Skeletal muscle satellite cell (primary cell): Measurements from ENCODE around the gene RPRD1B.
"Not testable (repeated sequence)": the region's sequence is repeated elsewhere in the genome, so short reads cannot be mapped to it uniquely, and the experiment has no call there.

Experiments
- H3K27me3 ChIP-seq: 2 replicates; pipeline ENCODE4 v1.7.0; 2013; ENCODE audit warnings: low read length; ENCODE audit not compliant: control insufficient read depth, insufficient read depth
- H3K36me3 ChIP-seq: 2 replicates; pipeline ENCODE4 v1.7.0; 2013; ENCODE audit warnings: mild to moderate bottlenecking, control low read depth, low read length; ENCODE audit not compliant: insufficient read depth
- H3K4me1 ChIP-seq: 2 replicates; pipeline ENCODE4 v1.7.0; 2013; ENCODE audit warnings: low read length; ENCODE audit not compliant: control insufficient read depth, insufficient read depth
- H3K4me2 ChIP-seq: 2 replicates; pipeline ENCODE4 v1.7.0; 2013; ENCODE audit warnings: mild to moderate bottlenecking, low read length
- H3K4me3 ChIP-seq: 2 replicates; pipeline ENCODE4 v1.7.0; 2013; ENCODE audit warnings: low read length
- H3K9ac ChIP-seq: 2 replicates; pipeline ENCODE4 v1.7.0; 2013; ENCODE audit warnings: mild to moderate bottlenecking, low read depth, low read length, moderate library complexity
- H3K9me3 ChIP-seq: replicated peaks from 2 replicates; pipeline ENCODE4 v1.7.0; 2013; ENCODE audit warnings: mild to moderate bottlenecking, control low read depth, low read length

Gene RPRD1B

DNA sequence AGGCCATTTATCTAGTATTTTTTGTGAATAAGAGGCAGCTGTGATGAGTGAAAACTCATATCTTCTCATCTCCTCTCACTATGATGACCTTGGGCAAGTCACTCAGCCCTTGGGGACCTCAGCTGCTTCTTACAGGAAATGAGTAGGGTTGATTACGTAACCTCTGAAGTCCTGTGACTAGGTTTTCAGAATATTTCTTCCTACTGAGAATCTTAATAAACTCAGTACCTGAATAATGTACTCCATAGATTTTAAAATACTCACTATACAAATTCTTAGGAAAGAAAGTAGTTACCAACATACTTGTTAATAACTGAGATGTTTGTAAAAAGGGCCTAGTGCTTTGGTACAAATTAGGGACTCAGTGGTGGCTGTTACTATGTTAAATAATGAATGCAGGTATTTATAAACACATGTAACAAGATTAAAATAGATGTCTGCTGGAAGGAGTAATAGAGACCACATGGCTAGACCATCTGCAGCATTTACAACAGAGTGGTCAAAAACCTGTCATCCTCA is 60.9 kb downstream of the RPRD1B start:
- peaks cover 15% of the 10 kb centered on the region for H3K36me3 ChIP-seq
- no peaks in the 10 kb centered on the region for H3K9me3 ChIP-seq
- peak overlapping the region; percentile 18 for H3K4me2 ChIP-seq
- H3K4me1 ChIP-seq: peaks cover 35% of the 10 kb centered on the region
- H3K4me3 ChIP-seq: no peak overlapping the region
- no peaks in the 10 kb centered on the region for H3K27me3 ChIP-seq
- peak overlapping the region; percentile 59 for H3K9ac ChIP-seq

DNA sequence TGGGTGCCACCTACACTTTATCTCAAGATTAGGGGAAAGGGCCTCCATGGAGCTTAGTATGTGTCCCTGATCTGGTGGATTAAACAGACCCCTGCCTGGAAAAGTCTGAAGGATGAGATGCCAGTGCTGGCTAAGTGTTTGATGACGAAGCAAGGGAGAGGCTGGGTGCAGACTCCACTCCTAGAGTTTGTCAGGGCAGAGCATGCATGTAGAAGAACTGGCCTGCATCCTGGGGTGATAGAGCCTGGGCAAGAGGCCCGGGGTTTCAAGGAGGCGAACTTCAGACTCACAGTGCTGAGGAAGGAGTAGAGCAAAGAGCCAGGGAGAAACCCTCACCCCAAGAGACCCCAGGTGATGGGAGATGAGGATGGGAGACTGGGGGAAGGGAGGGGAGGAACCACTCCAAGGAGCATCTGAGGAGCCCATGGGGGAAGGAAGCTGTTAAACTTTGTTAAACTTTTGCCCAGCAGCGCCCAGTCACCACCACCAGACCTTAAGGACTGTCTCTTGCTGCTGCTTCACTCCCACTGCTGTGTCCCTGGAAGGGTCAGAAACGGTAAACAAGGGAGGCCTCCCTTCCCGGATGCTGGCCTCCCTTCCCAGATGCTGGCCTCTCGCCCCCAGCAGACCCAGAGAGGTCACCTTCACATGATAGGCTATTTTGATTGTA is 61.6 kb downstream of the RPRD1B start:
- Histone ChIP-seq H3K27me3 (no peaks in the 10 kb centered on the region), H3K4me3 (no peak overlapping the region), H3K9me3 (no peaks in the 10 kb centered on the region), H3K4me1 (peaks cover 35% of the 10 kb centered on the region), H3K36me3 (peaks cover 8% of the 10 kb centered on the region), H3K4me2 (no peak overlapping the region), H3K9ac (peak overlapping the region; percentile 59)

- Histone ChIP-seq H3K4me3 (no peak overlapping the region), H3K27me3 (no peaks in the 10 kb centered on the region), H3K9me3 (no peaks in the 10 kb centered on the region), H3K9ac (no peak overlapping the region), H3K36me3 (no peaks in the 10 kb centered on the region), H3K4me2 (no peak overlapping the region), H3K4me1 (peaks cover 22% of the 10 kb centered on the region)
These were observed 65.4 kb downstream of the RPRD1B start for GRCh38 chr20:38098952-38099351.

GRCh38 chr20:38102206-38102605 is 68.7 kb downstream of the RPRD1B start:
- H3K9me3 ChIP-seq, H3K4me1 ChIP-seq, H3K36me3 ChIP-seq, H3K27me3 ChIP-seq, H3K4me2 ChIP-seq, H3K9ac ChIP-seq, H3K4me3 ChIP-seq: not testable (repeated sequence)

- Histone ChIP-seq H3K4me3 (no peak overlapping the region), H3K9ac (no peak overlapping the region), H3K4me1 (peaks cover 10% of the 10 kb centered on the region), H3K36me3 (no peaks in the 10 kb centered on the region), H3K4me2 (no peak overlapping the region), H3K9me3 (no peaks in the 10 kb centered on the region), H3K27me3 (no peaks in the 10 kb centered on the region)
These were observed 70.7 kb downstream of the RPRD1B start for GRCh38 chr20:38104285-38104684.

GRCh38 chr20:38106461-38106860 is 72.9 kb downstream of the RPRD1B start:
- no peaks in the 10 kb centered on the region for H3K36me3 ChIP-seq
- no peak overlapping the region for H3K4me3 ChIP-seq
- peaks cover 31% of the 10 kb centered on the region for H3K4me1 ChIP-seq
- H3K9ac ChIP-seq: no peak overlapping the region
- H3K27me3 ChIP-seq: no peaks in the 10 kb centered on the region
- no peak overlapping the region for H3K4me2 ChIP-seq
- H3K9me3 ChIP-seq: no peaks in the 10 kb centered on the region

GRCh38 chr20:38107386-38107785 is 73.8 kb downstream of the RPRD1B start:
- H3K27me3 ChIP-seq, H3K4me3 ChIP-seq, H3K9me3 ChIP-seq, H3K9ac ChIP-seq, H3K36me3 ChIP-seq, H3K4me2 ChIP-seq: not testable (repeated sequence)
- H3K4me1 ChIP-seq: peaks cover 33% of the 10 kb centered on the region

DNA sequence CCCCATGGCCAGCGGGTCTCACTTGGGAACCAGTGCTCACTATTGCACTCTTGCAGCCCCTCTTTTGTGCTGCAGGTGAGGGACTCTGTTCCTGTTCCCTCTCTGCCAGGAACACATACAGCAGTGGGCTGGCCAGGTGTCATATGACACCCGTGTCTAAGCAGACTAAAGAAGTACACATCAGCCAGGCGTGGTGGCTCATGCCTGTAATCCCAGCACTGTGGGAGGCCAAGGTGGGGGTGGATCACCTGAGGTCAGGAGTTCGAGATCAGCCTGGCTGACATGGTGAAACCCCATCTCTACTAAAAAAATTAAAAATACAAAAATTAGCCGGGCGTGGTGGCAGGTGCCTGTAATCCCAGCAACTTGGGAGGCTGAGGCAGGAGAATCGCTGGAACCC is 74.4 kb downstream of the RPRD1B start:
- not testable (repeated sequence) for H3K4me3 ChIP-seq, H3K9me3 ChIP-seq, H3K4me2 ChIP-seq, H3K36me3 ChIP-seq, H3K27me3 ChIP-seq, H3K9ac ChIP-seq
- peaks cover 33% of the 10 kb centered on the region for H3K4me1 ChIP-seq

DNA sequence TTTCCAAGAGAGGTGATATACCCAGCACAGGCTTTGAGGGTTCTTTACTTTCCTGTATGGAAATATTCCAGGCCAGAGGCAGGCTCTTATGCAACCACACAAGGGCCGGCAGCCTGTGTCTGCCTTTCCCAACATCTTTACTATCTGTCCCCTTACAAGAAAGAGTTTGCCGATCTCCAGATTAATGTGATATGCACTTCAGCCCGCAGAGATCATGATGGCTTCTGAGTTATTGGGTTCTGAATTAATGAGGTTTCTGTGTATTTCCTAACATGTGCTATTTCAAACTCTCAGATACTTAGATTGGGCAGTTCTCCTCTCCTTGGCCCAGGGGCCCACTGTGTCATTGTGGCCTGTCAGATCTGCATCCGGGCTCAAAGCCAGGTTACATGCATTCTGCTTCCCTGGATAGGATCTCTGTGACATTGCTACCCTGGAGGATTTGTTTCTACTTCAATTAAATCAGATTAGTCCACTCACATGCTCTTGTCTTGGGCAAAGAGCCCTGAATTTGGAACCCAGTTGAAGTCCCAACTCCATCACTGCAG is 75.0 kb downstream of the RPRD1B start:
- Histone ChIP-seq H3K36me3 (no peaks in the 10 kb centered on the region), H3K27me3 (no peaks in the 10 kb centered on the region), H3K4me2 (no peak overlapping the region), H3K9me3 (no peaks in the 10 kb centered on the region), H3K4me3 (no peak overlapping the region), H3K4me1 (peaks cover 33% of the 10 kb centered on the region), H3K9ac (peak overlapping the region; percentile 4)

DNA sequence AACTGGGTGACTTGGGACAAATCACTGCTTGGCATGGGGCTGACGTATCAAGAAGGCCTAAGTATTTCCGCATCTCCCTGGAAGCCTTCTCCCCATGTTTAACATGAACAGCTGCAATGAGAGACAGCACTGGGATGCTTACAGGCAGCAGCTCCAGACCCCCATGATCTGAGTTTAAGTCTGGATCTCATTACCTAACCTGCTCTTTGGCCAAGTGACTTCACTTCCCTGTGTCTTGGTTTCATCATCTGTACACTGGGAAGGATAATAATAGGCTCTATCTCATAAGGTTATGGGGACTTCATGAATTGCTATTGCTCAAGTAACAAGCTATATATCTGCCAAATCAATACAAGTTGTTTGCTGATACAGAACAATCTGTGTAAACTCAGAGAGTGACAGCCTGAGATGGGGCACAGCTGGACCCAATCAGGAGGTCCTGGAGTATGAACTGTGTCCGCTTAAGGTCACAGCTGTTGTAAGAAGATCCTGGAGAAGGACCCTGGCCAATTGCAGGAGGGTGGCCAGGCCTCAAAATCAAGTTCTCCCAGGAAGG is 75.5 kb downstream of the RPRD1B start:
- Histone ChIP-seq H3K4me3 (peak overlapping the region; percentile 6), H3K9ac (peak overlapping the region; percentile 15), H3K4me1 (peaks cover 39% of the 10 kb centered on the region)

DNA sequence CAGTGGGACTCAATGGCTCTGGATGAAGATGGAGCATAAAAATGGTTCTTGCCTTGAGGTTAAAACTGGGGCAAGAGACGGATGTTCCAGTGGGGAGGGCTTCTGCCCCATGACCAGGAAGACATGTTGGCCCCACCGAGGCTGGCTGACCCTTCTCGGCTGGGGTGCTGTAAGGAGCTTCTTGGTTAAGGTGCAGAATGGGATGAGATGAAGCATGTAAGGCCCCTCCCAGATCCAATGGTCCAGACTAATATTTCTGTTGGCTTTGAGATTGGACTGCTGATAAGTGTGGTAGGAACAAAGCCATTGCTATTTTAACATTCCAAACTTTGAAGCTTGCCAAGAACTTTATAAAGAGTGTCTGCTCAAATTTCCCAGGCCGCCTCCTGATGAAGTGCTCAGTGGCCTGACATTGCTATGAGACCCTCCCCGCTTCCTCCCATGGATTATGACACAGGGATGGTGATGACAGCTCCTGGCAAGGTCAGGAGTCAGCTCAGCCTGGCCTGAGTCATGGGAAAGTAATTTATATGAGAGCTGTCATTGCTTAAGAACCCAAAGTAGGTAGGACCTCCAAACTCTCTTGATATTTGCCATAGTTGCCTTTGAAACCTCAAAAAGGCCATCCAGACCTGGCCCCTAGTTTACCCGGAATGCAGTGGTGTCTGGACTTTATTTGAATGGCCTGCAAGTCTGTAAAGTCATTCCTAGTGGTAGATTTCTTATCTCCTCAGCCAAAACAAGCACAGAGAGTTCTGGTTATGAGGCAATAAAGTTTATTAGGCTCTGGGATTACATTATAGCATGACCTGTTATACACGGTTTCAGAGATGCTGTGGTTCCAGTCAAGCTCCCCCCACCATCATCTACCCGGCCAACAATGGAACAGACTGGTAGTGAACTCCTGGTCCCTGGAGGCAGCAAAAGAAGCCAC is 76.3 kb downstream of the RPRD1B start:
- Histone ChIP-seq H3K4me3 (peak overlapping the region; percentile 19), H3K9ac (peak overlapping the region; percentile 29), H3K36me3 (no peaks in the 10 kb centered on the region)

More for the DNA sequence above, 75.5 kb downstream of the RPRD1B start:
- Histone ChIP-seq H3K4me2 (peak overlapping the region; percentile 48), H3K36me3 (no peaks in the 10 kb centered on the region), H3K27me3 (no peaks in the 10 kb centered on the region), H3K9me3 (no peaks in the 10 kb centered on the region)

More for the DNA sequence above, 76.3 kb downstream of the RPRD1B start:
- Histone ChIP-seq H3K4me2 (peak overlapping the region; percentile 52), H3K4me1 (peaks cover 40% of the 10 kb centered on the region), H3K9me3 (no peaks in the 10 kb centered on the region), H3K27me3 (no peaks in the 10 kb centered on the region)
